Measurements from ENCODE around the gene CDH6.

Gene CDH6

GRCh38 chr5:31329715-31330114 lies 136.2 kb downstream of the CDH6 start:
- TF ChIP-seq POLR2AphosphoS5 (IDR thresholded peaks at IDR 0.05; ENCODE audit: borderline replicate concordance, low read depth, low read length) (no peak), FOXP2 (optimal IDR thresholded peaks at IDR 0.05; ENCODE audit: control extremely low read depth, extremely low read length, insufficient read depth) (no peak), EZH2 (IDR thresholded peaks at IDR 0.05) (no peak)

GRCh38 chr5:31332160-31332559 lies 138.7 kb downstream of the CDH6 start:
- Histone ChIP-seq H3K4me3 (no peak overlapping the region), H3K9ac (ENCODE audit: insufficient read length) (no peak overlapping the region), H3K27ac (no peak overlapping the region), H3K9me3 (ENCODE audit: low read depth, low read length) (no peaks in the 10 kb centered on the region), H3K36me3 (ENCODE audit: insufficient read depth, low read length) (no peaks in the 10 kb centered on the region)
- no peak for DNase-seq (ENCODE audit: low read depth, low spot score)
- TF ChIP-seq EZH2 (IDR thresholded peaks at IDR 0.05) (no peak), POLR2AphosphoS5 (IDR thresholded peaks at IDR 0.05; ENCODE audit: borderline replicate concordance, low read depth, low read length) (no peak), FOXP2 (optimal IDR thresholded peaks at IDR 0.05; ENCODE audit: control extremely low read depth, extremely low read length, insufficient read depth) (no peak)

More at GRCh38 chr5:31329715-31330114, 136.2 kb downstream of the CDH6 start:
- Histone ChIP-seq H3K4me3 (no peak overlapping the region), H3K9me3 (ENCODE audit: low read depth, low read length) (no peaks in the 10 kb centered on the region), H3K27ac (no peak overlapping the region), H3K9ac (ENCODE audit: insufficient read length) (no peak overlapping the region), H3K36me3 (ENCODE audit: insufficient read depth, low read length) (no peaks in the 10 kb centered on the region)
- DNase-seq (ENCODE audit: low read depth, low spot score) = no peak

GRCh38 chr5:31333475-31333874 lies 140.0 kb downstream of the CDH6 start:
- Histone ChIP-seq H3K9ac (ENCODE audit: insufficient read length) (no peak overlapping the region), H3K27ac (no peak overlapping the region), H3K36me3 (ENCODE audit: insufficient read depth, low read length) (no peaks in the 10 kb centered on the region), H3K4me3 (no peak overlapping the region), H3K9me3 (ENCODE audit: low read depth, low read length) (no peaks in the 10 kb centered on the region)
- no peak for DNase-seq (ENCODE audit: low read depth, low spot score)
- TF ChIP-seq FOXP2 (optimal IDR thresholded peaks at IDR 0.05; ENCODE audit: control extremely low read depth, extremely low read length, insufficient read depth) (no peak), EZH2 (IDR thresholded peaks at IDR 0.05) (no peak), POLR2AphosphoS5 (IDR thresholded peaks at IDR 0.05; ENCODE audit: borderline replicate concordance, low read depth, low read length) (no peak)

GRCh38 chr5:31334061-31334860 lies 140.8 kb downstream of the CDH6 start:
- TF ChIP-seq POLR2AphosphoS5 (IDR thresholded peaks at IDR 0.05; ENCODE audit: borderline replicate concordance, low read depth, low read length) = no peak
- TF ChIP-seq EZH2 (IDR thresholded peaks at IDR 0.05) = no peak
- no peak for TF ChIP-seq FOXP2 (optimal IDR thresholded peaks at IDR 0.05; ENCODE audit: control extremely low read depth, extremely low read length, insufficient read depth)
- no peaks in the 10 kb centered on the region for H3K36me3 ChIP-seq (ENCODE audit: insufficient read depth, low read length)
- H3K4me3 ChIP-seq = no peak overlapping the region
- H3K9me3 ChIP-seq (ENCODE audit: low read depth, low read length) = no peaks in the 10 kb centered on the region
- H3K9ac ChIP-seq (ENCODE audit: insufficient read length) = no peak overlapping the region
- peak overlapping the region; percentile 51; the same call in 1 of the 2 replicates for H3K27ac ChIP-seq
- no peak for DNase-seq (ENCODE audit: low read depth, low spot score)

GRCh38 chr5:31335456-31335855 lies 142.0 kb downstream of the CDH6 start:
- Histone ChIP-seq H3K9ac (ENCODE audit: insufficient read length) (no peak overlapping the region), H3K36me3 (ENCODE audit: insufficient read depth, low read length) (no peaks in the 10 kb centered on the region), H3K4me3 (no peak overlapping the region), H3K27ac (no peak overlapping the region), H3K9me3 (ENCODE audit: low read depth, low read length) (no peaks in the 10 kb centered on the region)
- TF ChIP-seq EZH2 (IDR thresholded peaks at IDR 0.05) (no peak), POLR2AphosphoS5 (IDR thresholded peaks at IDR 0.05; ENCODE audit: borderline replicate concordance, low read depth, low read length) (no peak), FOXP2 (optimal IDR thresholded peaks at IDR 0.05; ENCODE audit: control extremely low read depth, extremely low read length, insufficient read depth) (no peak)
- no peak for DNase-seq (ENCODE audit: low read depth, low spot score)

GRCh38 chr5:31343946-31344345 lies 150.5 kb downstream of the CDH6 start:
- no peak overlapping the region for H3K9ac ChIP-seq (ENCODE audit: insufficient read length)
- TF ChIP-seq POLR2AphosphoS5 (IDR thresholded peaks at IDR 0.05; ENCODE audit: borderline replicate concordance, low read depth, low read length) (no peak), FOXP2 (optimal IDR thresholded peaks at IDR 0.05; ENCODE audit: control extremely low read depth, extremely low read length, insufficient read depth) (no peak), EZH2 (IDR thresholded peaks at IDR 0.05) (no peak)
- no peak overlapping the region for H3K27ac ChIP-seq
- no peak for DNase-seq (ENCODE audit: low read depth, low spot score)
- H3K36me3 ChIP-seq (ENCODE audit: insufficient read depth, low read length) = no peaks in the 10 kb centered on the region
- H3K9me3 ChIP-seq (ENCODE audit: low read depth, low read length) = no peaks in the 10 kb centered on the region
- H3K4me3 ChIP-seq = no peak overlapping the region

- Histone ChIP-seq H3K9ac (ENCODE audit: insufficient read length) (no peak overlapping the region), H3K36me3 (ENCODE audit: insufficient read depth, low read length) (no peaks in the 10 kb centered on the region), H3K4me3 (no peak overlapping the region), H3K9me3 (ENCODE audit: low read depth, low read length) (no peaks in the 10 kb centered on the region), H3K27ac (no peak overlapping the region)
- TF ChIP-seq EZH2 (IDR thresholded peaks at IDR 0.05) (no peak), POLR2AphosphoS5 (IDR thresholded peaks at IDR 0.05; ENCODE audit: borderline replicate concordance, low read depth, low read length) (no peak), FOXP2 (optimal IDR thresholded peaks at IDR 0.05; ENCODE audit: control extremely low read depth, extremely low read length, insufficient read depth) (no peak)
- no peak for DNase-seq (ENCODE audit: low read depth, low spot score)
Observed at GRCh38 chr5:31346896-31347551, 153.5 kb downstream of the CDH6 start.

- H3K36me3 ChIP-seq (ENCODE audit: insufficient read depth, low read length) = no peaks in the 10 kb centered on the region
- no peak overlapping the region for H3K9ac ChIP-seq (ENCODE audit: insufficient read length)
- no peaks in the 10 kb centered on the region for H3K9me3 ChIP-seq (ENCODE audit: low read depth, low read length)
- H3K4me3 ChIP-seq = no peak overlapping the region
- DNase-seq (ENCODE audit: low read depth, low spot score) = no peak
- H3K27ac ChIP-seq = no peak overlapping the region
- no peak for TF ChIP-seq POLR2AphosphoS5 (IDR thresholded peaks at IDR 0.05; ENCODE audit: borderline replicate concordance, low read depth, low read length)
- TF ChIP-seq FOXP2 (optimal IDR thresholded peaks at IDR 0.05; ENCODE audit: control extremely low read depth, extremely low read length, insufficient read depth) = no peak
- TF ChIP-seq EZH2 (IDR thresholded peaks at IDR 0.05) = no peak
Observed at GRCh38 chr5:31347552-31347905, 154.0 kb downstream of the CDH6 start.

Measured in SK-N-MC (cell line).